Fibroblast of lung (primary cell): ENCODE data around the gene A2M. TPM values are rescaled to one million over a fixed set of nuclear protein-coding genes. Genes with fewer than 3 reads are reported as not detected.

Experiments used
- DNase-seq, 2 donors: peaks; one replicate each; pipeline versions ENCODE4 v3.0.0 to v3.0.0-alpha.2; 2010; ENCODE audit warnings: low read depth in 2 of 2
- H2AFZ ChIP-seq: 2 replicates; pipeline ENCODE4 v1.5.1; 2012; ENCODE audit warnings: low read length, control low read depth, inconsistent platforms
- H3K27ac ChIP-seq: 2 replicates; pipeline ENCODE4 v1.5.1; 2011; ENCODE audit warnings: low read length, control low read depth; ENCODE audit not compliant: insufficient read depth
- H3K27me3 ChIP-seq: 2 replicates; pipeline ENCODE4 v1.5.1; 2011; ENCODE audit warnings: mild to moderate bottlenecking, low read length; ENCODE audit not compliant: control insufficient read depth, insufficient read depth
- H3K36me3 ChIP-seq: 2 replicates; pipeline ENCODE4 v1.5.1; 2011; ENCODE audit warnings: low read length; ENCODE audit not compliant: control insufficient read depth, insufficient read depth
- H3K4me1 ChIP-seq: 2 replicates; pipeline ENCODE4 v1.5.1; 2011; ENCODE audit warnings: low read length; ENCODE audit not compliant: control insufficient read depth, insufficient read depth; ENCODE audit errors: extremely low read depth
- H3K4me2 ChIP-seq: 2 replicates; pipeline ENCODE4 v1.5.1; 2011; ENCODE audit warnings: low read length, control low read depth; ENCODE audit not compliant: insufficient read depth; ENCODE audit errors: extremely low read depth
- H3K4me3 ChIP-seq, 4 experiments: fragments of 200-600 bp in 1 of 4; sonication (generic) in 1 of 4; replicated peaks in 1 of 4; 2 replicates each; pipeline ENCODE4 v1.5.1; 2011 to 2016; ENCODE audit warnings: low read length in 4 of 4, low read depth in 3 of 4, mild to moderate bottlenecking in 3 of 4, control low read depth in 2 of 4, inconsistent platforms in 1 of 4, mixed read lengths in 1 of 4; ENCODE audit not compliant: insufficient read depth in 1 of 4; ENCODE audit errors: control extremely low read depth in 1 of 4
- H3K79me2 ChIP-seq: 2 replicates; pipeline ENCODE4 v1.5.1; 2012; ENCODE audit warnings: mild to moderate bottlenecking, low read length, inconsistent platforms; ENCODE audit not compliant: control insufficient read depth, insufficient read depth
- H3K9ac ChIP-seq: 2 replicates; pipeline ENCODE4 v1.5.1; 2011; ENCODE audit warnings: mild to moderate bottlenecking, low read length, control low read depth; ENCODE audit not compliant: insufficient read depth
- H3K9me3 ChIP-seq: 2 replicates; pipeline ENCODE4 v1.5.1; 2012; ENCODE audit warnings: low read depth, low read length; ENCODE audit not compliant: control insufficient read depth, insufficient read depth
- H4K20me1 ChIP-seq: 2 replicates; pipeline ENCODE4 v1.5.1; 2011; ENCODE audit warnings: low read length; ENCODE audit not compliant: control insufficient read depth, insufficient read depth; ENCODE audit errors: extremely low read depth
- CTCF ChIP-seq, 2 donors: IDR thresholded peaks in 1 of 2; conservative IDR thresholded peaks in 1 of 2; 1 replicate in 1 of 2; 2 replicates in 1 of 2; pipeline ENCODE4 v1.5.1; 2011 to 2012; ENCODE audit warnings: low read length in 2 of 2, control low read depth in 1 of 2, inconsistent platforms in 1 of 2, low read depth in 1 of 2, mild to moderate bottlenecking in 1 of 2
- EZH2 ChIP-seq: IDR thresholded peaks from 2 replicates; pipeline ENCODE4 v1.5.1; 2012; ENCODE audit warnings: low read length, control low read depth, mild to moderate bottlenecking; ENCODE audit errors: missing control alignments
- polyA plus RNA-seq, 2 donors: library from polyadenylated mRNA; depleted of rRNA in 1 of 2; stranded (reverse) in 1 of 2; unstranded in 1 of 2; fragments of >200 nt; gene quantifications; 2 replicates each; pipeline ENCODE4 v1.2.1, GENCODE V29; 2011 to 2012; ENCODE audit warnings: missing spikeins in 1 of 2
- total RNA-seq: library from RNA; depleted of rRNA; stranded (reverse); fragments of >200 nt; gene quantifications from 2 replicates; pipeline ENCODE4 v1.2.1, GENCODE V29; 2014

A2M gene
- total and polyA plus RNA-seq, 2 donors (not counting 1 experiment from before 2014, with no cell fraction given) = 95.0 to 300 TPM

- Histone ChIP-seq H3K27ac (no peak overlapping the region), H3K9me3 (no peaks in the 10 kb centered on the region), H3K27me3 (no peaks in the 10 kb centered on the region), H3K36me3 (no peaks in the 10 kb centered on the region), H4K20me1 (no peaks in the 10 kb centered on the region), H2AFZ (no peak overlapping the region), H3K79me2 (no peaks in the 10 kb centered on the region), H3K9ac (no peak overlapping the region), H3K4me1 (no peaks in the 10 kb centered on the region), H3K4me2 (no peak overlapping the region), H3K4me3 (no peak overlapping the region)
- no peak for DNase-seq
- TF ChIP-seq EZH2 (no peak), CTCF (conservative IDR thresholded peaks at IDR 0.05 in 1 of 2, IDR thresholded peaks at IDR 0.05 in 1 of 2; ENCODE audit: low read depth in 1 of 2, low read length in 2 of 2) (no peak)
Measured at GRCh38 chr12:9040484-9041186, 75.1 kb downstream of the A2M start.

DNA sequence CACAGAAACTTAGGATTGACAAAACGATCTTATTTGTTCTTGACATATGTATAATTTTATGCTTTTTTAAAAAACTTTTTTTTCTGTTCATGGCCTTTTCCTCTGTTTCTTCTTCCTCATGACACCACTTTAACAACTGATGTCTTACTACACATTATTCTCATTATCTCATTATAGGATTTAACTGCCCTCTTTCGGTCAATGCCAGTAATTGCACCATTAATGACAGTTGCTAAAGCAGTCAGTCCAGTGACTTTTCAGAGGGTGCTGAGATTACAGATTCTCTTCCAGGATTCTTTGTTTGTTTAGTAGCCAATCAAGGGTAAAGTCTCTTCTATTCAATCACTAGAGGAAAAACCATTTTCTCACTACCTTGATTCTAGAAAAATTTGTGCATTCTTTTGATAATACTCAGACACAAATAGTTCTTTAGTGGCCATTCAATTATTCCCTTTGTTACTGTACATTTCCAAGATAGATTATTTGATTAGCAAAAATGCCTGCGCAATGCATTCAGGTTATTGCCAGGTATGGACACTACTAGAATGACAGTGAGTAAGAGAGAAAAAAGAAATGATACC, 76.2 kb downstream of the A2M start:
- Histone ChIP-seq H4K20me1 (no peaks in the 10 kb centered on the region), H3K9ac (no peak overlapping the region), H3K79me2 (no peaks in the 10 kb centered on the region), H3K36me3 (no peaks in the 10 kb centered on the region), H3K27ac (no peak overlapping the region), H3K4me2 (no peak overlapping the region), H3K27me3 (no peaks in the 10 kb centered on the region), H3K4me1 (no peaks in the 10 kb centered on the region), H3K9me3 (no peaks in the 10 kb centered on the region), H2AFZ (no peak overlapping the region), H3K4me3 (no peak overlapping the region)
- DNase-seq = peak; percentile 27 to 59
- TF ChIP-seq CTCF (conservative IDR thresholded peaks at IDR 0.05 in 1 of 2, IDR thresholded peaks at IDR 0.05 in 1 of 2; ENCODE audit: low read depth in 1 of 2, low read length in 2 of 2) (peak; percentile 66 to 77), EZH2 (no peak)

- Histone ChIP-seq H3K4me3 (no peak overlapping the region), H3K27me3 (no peaks in the 10 kb centered on the region), H3K36me3 (no peaks in the 10 kb centered on the region), H3K27ac (no peak overlapping the region), H3K9me3 (no peaks in the 10 kb centered on the region), H4K20me1 (no peaks in the 10 kb centered on the region), H2AFZ (no peak overlapping the region), H3K4me1 (no peaks in the 10 kb centered on the region), H3K79me2 (no peaks in the 10 kb centered on the region), H3K9ac (no peak overlapping the region), H3K4me2 (no peak overlapping the region)
- DNase-seq = no peak
- TF ChIP-seq EZH2 = no peak
- no peak for TF ChIP-seq CTCF (conservative IDR thresholded peaks at IDR 0.05 in 1 of 2, IDR thresholded peaks at IDR 0.05 in 1 of 2; ENCODE audit: low read depth in 1 of 2, low read length in 2 of 2)
Measured at GRCh38 chr12:9037431-9037830, 78.3 kb downstream of the A2M start.
